SK-N-SH treated with all-trans-retinoic acid at 6 μM for 48 hours (cell line): Measurements from ENCODE around the gene TGFB2.

Experiments
- GLIS3 ChIP-seq: fragments of 250-450 bp; sonication (Bioruptor Pico); IDR thresholded peaks from 2 replicates; pipeline ENCODE4 v1.5.0; 2020; ENCODE audit warnings: mild to moderate bottlenecking, moderate library complexity
- ISL1 ChIP-seq: fragments of 250-450 bp; sonication (Bioruptor Pico); IDR thresholded peaks from 2 replicates; pipeline ENCODE4 v2.1.2; 2022; ENCODE audit warnings: mild to moderate bottlenecking, moderate library complexity
- PATZ1 ChIP-seq: fragments of 250-450 bp; sonication (Bioruptor Pico); IDR thresholded peaks from 2 replicates; pipeline ENCODE4 v1.8.0; 2020; ENCODE audit warnings: mild to moderate bottlenecking, moderate library complexity, borderline replicate concordance
- RARB ChIP-seq: fragments of 250-450 bp; sonication (Bioruptor Pico); IDR thresholded peaks from 2 replicates; pipeline ENCODE4 v1.8.0; 2021; ENCODE audit warnings: mild to moderate bottlenecking, moderate library complexity
- TCF4 ChIP-seq: fragments of 250-450 bp; sonication (Bioruptor Pico); IDR thresholded peaks from 2 replicates; pipeline ENCODE4 v1.8.0; 2021; ENCODE audit warnings: mild to moderate bottlenecking, moderate library complexity, borderline replicate concordance
- TOX ChIP-seq: fragments of 250-450 bp; sonication (Bioruptor Pico); IDR thresholded peaks from 2 replicates; pipeline ENCODE4 v1.8.0; 2021; ENCODE audit warnings: mild to moderate bottlenecking, moderate library complexity, borderline replicate concordance
- TSHZ2 ChIP-seq: fragments of 250-450 bp; sonication (Bioruptor Pico); IDR thresholded peaks from 2 replicates; pipeline ENCODE4 v1.5.0; 2020; ENCODE audit warnings: mild to moderate bottlenecking, moderate library complexity
- ZFP3 ChIP-seq: fragments of 250-450 bp; sonication (Bioruptor Pico); IDR thresholded peaks from 2 replicates; pipeline ENCODE4 v1.5.0; 2020; ENCODE audit warnings: mild to moderate bottlenecking, moderate library complexity
- ZFP30 ChIP-seq: fragments of 450-650 bp; formaldehyde crosslinking; IDR thresholded peaks from 2 replicates; pipeline ENCODE4 v1.5.0; 2022; ENCODE audit warnings: mild to moderate bottlenecking, moderate library complexity
- ZNF565 ChIP-seq: fragments of 450-650 bp; formaldehyde crosslinking; conservative IDR thresholded peaks from 2 replicates; pipeline ENCODE4 v1.5.0; 2020; ENCODE audit warnings: low read depth, mild to moderate bottlenecking, moderate library complexity

- TF ChIP-seq ISL1 (CRISPR knock-in tag) (no peak), GLIS3 (CRISPR knock-in tag) (no peak), TCF4 (CRISPR knock-in tag) (no peak), RARB (CRISPR knock-in tag) (no peak), PATZ1 (CRISPR knock-in tag) (no peak), TSHZ2 (CRISPR knock-in tag) (no peak), ZNF565 (CRISPR knock-in tag) (no peak), ZFP30 (CRISPR knock-in tag) (no peak), TOX (CRISPR knock-in tag) (no peak), ZFP3 (CRISPR knock-in tag) (no peak)
Measured at GRCh38 chr1:218346391-218347204, 1.5 kb downstream of the TGFB2 start.
